ENCODE results near the gene OR13F1. TPM values are rescaled to one million over a fixed set of nuclear protein-coding genes. Genes with fewer than 3 reads are reported as not detected.

Gene OR13F1
- total and polyA plus RNA-seq, 2 of the 8 experiments (the other 6 are each of a cell fraction or from before 2014, with no cell fraction given) = not detected

DNA sequence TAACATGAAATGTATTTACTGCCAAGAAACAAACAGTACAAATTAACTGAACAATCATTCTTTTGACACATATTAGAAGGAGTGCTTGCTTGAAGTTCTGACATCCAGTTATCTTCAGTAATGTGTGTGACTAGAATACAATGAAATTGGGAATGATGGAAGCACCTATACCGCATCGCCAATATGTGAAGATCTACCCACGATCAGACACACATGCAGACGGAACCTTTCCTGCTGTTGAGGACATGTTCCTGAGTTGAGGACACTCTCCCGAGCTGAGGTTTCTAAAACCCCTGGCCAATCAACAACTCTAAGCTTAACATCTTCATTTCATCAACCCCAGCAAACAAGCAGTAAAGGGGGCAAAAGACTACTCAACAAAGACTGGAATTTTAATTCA, 32.7 kb downstream of the OR13F1 start, which contains the start of gene OR13C3:
TSS of gene OR13C3 (minus strand) at position 101 of the 400 bp plus-strand sequence. CDS start 133 bp downstream, outside the sequence.
- Histone ChIP-seq H2BK15ac (ENCODE audit: low read length) (no peak within 1 kb of the TSS), H4K8ac (ENCODE audit: extremely low read depth, insufficient read depth, low read length) (no peak within 1 kb of the TSS), H3K9me3 (ENCODE audit: insufficient read depth in 2 of 2, low read depth in 1 of 2, low read length in 1 of 2) (no peaks in the 10 kb centered on the region), H4K5ac (ENCODE audit: insufficient read length, low read depth, low read length) (no peak within 1 kb of the TSS), H4K20me1 (replicated peaks in 1 of 2; ENCODE audit: control insufficient read depth in 1 of 2, insufficient read depth in 2 of 2, low read length in 2 of 2) (no peaks in the 10 kb centered on the region), H2AFZ (ENCODE audit: low read length) (no peak within 1 kb of the TSS), H3K4me3 (ENCODE audit: extremely low read depth in 1 of 4, insufficient read depth in 2 of 4, low read depth in 3 of 4, low read length in 4 of 4) (no peak within 1 kb of the TSS), H3K4me1 (replicated peaks in 1 of 4; ENCODE audit: control insufficient read depth in 3 of 4, insufficient read depth in 4 of 4, low read length in 3 of 4) (no peaks in the 10 kb centered on the region; a peak in 1 of 7 replicates), H3K27me3 (replicated peaks in 1 of 4; ENCODE audit: control insufficient read depth in 3 of 4, extremely low read depth in 1 of 4, insufficient read depth in 3 of 4, low read length in 3 of 4) (no peaks in the 10 kb centered on the region), H3K4me2 (ENCODE audit: insufficient read depth in 1 of 2, low read depth in 2 of 2, low read length in 2 of 2) (no peak within 1 kb of the TSS), H3K4ac (replicated peaks; ENCODE audit: insufficient read length, low read depth, low read length) (no peak within 1 kb of the TSS), H2AK5ac (ENCODE audit: low read depth, low read length) (no peak within 1 kb of the TSS), H3K9ac (replicated peaks in 1 of 4; ENCODE audit: extremely low read depth in 1 of 4, low read depth in 3 of 4, low read length in 3 of 4) (no peak within 1 kb of the TSS), H3K23me2 (ENCODE audit: low read depth, low read length) (peaks cover 2% of the 10 kb centered on the region; the same call in 1 of the 2 replicates), H3K56ac (replicated peaks; ENCODE audit: insufficient read length, low read depth, low read length) (no peak within 1 kb of the TSS), H3K18ac (ENCODE audit: extremely low read depth, low read length) (no peak within 1 kb of the TSS), H2BK5ac (ENCODE audit: low read depth, low read length) (no peak within 1 kb of the TSS), H2BK12ac (ENCODE audit: low read depth, low read length) (no peak within 1 kb of the TSS), H2BK20ac (ENCODE audit: low read length) (no peak within 1 kb of the TSS), H3K27ac (ENCODE audit: low read depth, low read length) (no peak within 1 kb of the TSS), H3K79me2 (ENCODE audit: control insufficient read depth in 1 of 2, insufficient read depth in 2 of 2, low read length in 2 of 2) (no peaks in the 10 kb centered on the region), H2BK120ac (replicated peaks; ENCODE audit: low read depth, low read length) (no peak within 1 kb of the TSS), H4K91ac (replicated peaks; ENCODE audit: insufficient read length, low read length) (no peak within 1 kb of the TSS), H3K14ac (ENCODE audit: insufficient read length) (no peak within 1 kb of the TSS), H3K36me3 (ENCODE audit: control insufficient read depth in 2 of 4, insufficient read depth in 4 of 4, low read length in 3 of 4) (no peaks in the 10 kb centered on the region), H3K23ac (ENCODE audit: insufficient read length) (no peak within 1 kb of the TSS), H3K79me1 (ENCODE audit: low read depth, low read length) (no peaks in the 10 kb centered on the region)
- WGBS, 2 experiments (ENCODE audit: extremely low coverage in 1 of 2, insufficient coverage in 1 of 2, insufficient read length in 1 of 2, insufficient replicate concordance in 2 of 2, low coverage in 1 of 2, low lambda C conversion rate in 2 of 2, missing lambda C conversion rate in 1 of 2) = 89% methylated on average over 5 of the region's 5 CpGs; no CpG with 5 or more reads in 1 of the 2 experiments
- ChIA-PET POLR2A (ENCODE audit: partially characterized antibody) (no interaction called here), CTCF (ENCODE audit: partially characterized antibody) (no interaction called here)
- FAIRE-seq (no peak), DNase-seq (ENCODE audit: low read depth in 1 of 2, low spot score in 2 of 2) (no peak)
- no peak for TF ChIP-seq FOSL1 (IDR thresholded peaks at IDR 0.05; ENCODE audit: insufficient read depth, low read depth, low read length)
- no peak for TF ChIP-seq CHD2 (IDR thresholded peaks at IDR 0.05; ENCODE audit: low read length)
- no peak for TF ChIP-seq CTCF (IDR thresholded peaks at IDR 0.05; ENCODE audit: control extremely low read depth in 1 of 3, insufficient read depth in 1 of 3, low read depth in 1 of 3, low read length in 3 of 3)
- no peak for TF ChIP-seq HDAC6 (IDR thresholded peaks at IDR 0.05; ENCODE audit: low read depth, low read length)
- no peak for TF ChIP-seq CTBP2 (IDR thresholded peaks at IDR 0.05; ENCODE audit: borderline replicate concordance, insufficient read depth, insufficient read length, low read length)
- TF ChIP-seq NRF1 (IDR thresholded peaks at IDR 0.05; ENCODE audit: low read depth, low read length) = no peak
- TF ChIP-seq MAFK (IDR thresholded peaks at IDR 0.05; ENCODE audit: low read depth, low read length) = no peak
- no peak for TF ChIP-seq BACH1 (IDR thresholded peaks at IDR 0.05; ENCODE audit: low read length)
- TF ChIP-seq KDM5A (IDR thresholded peaks at IDR 0.05; ENCODE audit: low read length) = no peak
- TF ChIP-seq, protein P1, sequence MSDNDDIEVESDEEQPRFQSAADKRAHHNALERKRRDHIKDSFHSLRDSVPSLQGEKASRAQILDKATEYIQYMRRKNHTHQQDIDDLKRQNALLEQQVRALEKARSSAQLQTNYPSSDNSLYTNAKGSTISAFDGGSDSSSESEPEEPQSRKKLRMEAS (IDR thresholded peaks at IDR 0.05) = no peak
- no peak for TF ChIP-seq CEBPB (IDR thresholded peaks at IDR 0.05; ENCODE audit: low read depth, low read length)
- TF ChIP-seq HDAC2 (IDR thresholded peaks at IDR 0.05; ENCODE audit: borderline replicate concordance in 1 of 2, low read depth in 2 of 2, low read length in 2 of 2) = no peak
